ENCODE measurements around the gene UBAP2.

Gene UBAP2

DNA sequence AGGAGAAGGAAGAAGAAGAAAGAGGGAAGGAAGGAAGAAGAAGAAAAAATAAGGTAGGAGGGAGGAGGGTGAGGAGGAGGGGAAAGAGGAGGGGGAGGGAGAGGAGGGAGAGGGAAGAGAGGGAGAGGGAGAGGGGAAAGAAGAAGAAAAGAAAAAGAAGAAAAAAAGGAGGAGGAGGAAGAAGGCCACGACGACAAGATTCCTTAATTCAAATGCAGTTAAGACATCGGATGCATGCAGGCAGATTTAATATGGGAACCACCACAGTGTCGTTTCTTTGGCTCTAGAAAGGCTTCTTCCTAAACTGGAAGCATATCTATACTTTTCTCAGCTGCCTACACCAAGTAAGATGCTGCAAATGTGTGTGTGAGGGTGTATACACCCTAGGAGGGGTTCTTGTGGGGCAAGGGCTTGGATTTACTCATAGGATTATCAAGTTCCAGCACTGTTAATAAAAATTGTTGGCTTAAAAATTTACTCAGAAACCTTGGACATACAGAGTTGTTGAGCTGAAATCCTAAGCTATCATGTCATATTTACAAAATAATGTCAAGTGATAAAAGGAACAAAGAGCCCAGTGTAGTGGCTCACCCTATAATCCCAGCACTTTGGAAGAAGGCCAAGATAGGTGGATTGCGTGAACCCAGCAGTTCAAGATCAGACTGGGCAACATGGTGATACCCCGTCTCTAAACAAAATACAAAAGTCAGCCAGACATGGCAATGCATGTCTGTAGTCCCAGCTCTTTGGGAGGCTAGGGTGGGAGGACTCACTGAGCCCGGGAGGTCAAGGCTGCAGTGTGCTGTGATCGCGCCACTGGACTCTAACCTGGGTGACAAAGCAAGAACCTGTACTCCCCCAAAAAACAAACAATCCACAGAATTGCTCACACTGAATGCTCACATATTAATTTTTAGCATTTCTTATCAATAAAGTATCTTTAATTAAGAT lies 108.5 kb downstream of the UBAP2 start:
- no peak overlapping the region for H3K27ac ChIP-seq
- TF ChIP-seq, protein P1, sequence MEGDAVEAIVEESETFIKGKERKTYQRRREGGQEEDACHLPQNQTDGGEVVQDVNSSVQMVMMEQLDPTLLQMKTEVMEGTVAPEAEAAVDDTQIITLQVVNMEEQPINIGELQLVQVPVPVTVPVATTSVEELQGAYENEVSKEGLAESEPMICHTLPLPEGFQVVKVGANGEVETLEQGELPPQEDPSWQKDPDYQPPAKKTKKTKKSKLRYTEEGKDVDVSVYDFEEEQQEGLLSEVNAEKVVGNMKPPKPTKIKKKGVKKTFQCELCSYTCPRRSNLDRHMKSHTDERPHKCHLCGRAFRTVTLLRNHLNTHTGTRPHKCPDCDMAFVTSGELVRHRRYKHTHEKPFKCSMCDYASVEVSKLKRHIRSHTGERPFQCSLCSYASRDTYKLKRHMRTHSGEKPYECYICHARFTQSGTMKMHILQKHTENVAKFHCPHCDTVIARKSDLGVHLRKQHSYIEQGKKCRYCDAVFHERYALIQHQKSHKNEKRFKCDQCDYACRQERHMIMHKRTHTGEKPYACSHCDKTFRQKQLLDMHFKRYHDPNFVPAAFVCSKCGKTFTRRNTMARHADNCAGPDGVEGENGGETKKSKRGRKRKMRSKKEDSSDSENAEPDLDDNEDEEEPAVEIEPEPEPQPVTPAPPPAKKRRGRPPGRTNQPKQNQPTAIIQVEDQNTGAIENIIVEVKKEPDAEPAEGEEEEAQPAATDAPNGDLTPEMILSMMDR (conservative IDR thresholded peaks at IDR 0.05): no peak
- no peak for TF ChIP-seq ZFX (IDR thresholded peaks at IDR 0.05)

DNA sequence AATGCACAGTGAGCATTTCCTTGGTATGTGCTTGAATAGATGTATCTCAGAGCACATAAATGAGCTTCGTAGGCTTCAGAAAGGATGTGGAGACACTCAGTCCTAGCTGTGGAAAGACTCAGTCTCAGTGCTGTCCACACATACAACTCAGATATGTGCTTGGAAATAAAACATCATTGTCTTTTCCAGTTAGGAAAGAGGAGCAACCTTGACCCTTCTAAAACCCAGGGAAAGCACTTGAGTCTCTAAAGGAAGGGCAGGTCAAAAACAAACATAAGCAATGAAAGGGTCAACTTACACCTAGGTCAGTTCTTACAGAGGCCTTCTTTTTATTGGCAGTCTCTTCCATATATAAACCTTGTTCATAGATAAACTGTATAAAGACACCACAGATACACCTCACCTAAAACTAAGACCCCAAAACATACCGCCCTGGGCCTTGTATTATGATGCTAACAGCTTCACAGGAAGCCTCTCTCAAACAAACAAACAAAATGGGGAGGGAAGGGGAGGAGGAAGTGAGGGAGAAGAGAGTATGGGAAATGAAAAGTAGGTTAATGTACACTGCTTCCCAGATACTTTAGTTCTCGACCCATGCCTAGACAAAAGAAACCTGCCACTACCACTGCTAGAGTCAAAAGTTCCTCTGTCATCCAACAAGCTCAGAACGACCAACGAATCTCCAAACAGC lies 114.4 kb downstream of the UBAP2 start:
- TF ChIP-seq, protein P1 (conservative IDR thresholded peaks at IDR 0.05): no peak
- TF ChIP-seq ZFX (IDR thresholded peaks at IDR 0.05): no peak
- H3K27ac ChIP-seq: no peak overlapping the region

DNA sequence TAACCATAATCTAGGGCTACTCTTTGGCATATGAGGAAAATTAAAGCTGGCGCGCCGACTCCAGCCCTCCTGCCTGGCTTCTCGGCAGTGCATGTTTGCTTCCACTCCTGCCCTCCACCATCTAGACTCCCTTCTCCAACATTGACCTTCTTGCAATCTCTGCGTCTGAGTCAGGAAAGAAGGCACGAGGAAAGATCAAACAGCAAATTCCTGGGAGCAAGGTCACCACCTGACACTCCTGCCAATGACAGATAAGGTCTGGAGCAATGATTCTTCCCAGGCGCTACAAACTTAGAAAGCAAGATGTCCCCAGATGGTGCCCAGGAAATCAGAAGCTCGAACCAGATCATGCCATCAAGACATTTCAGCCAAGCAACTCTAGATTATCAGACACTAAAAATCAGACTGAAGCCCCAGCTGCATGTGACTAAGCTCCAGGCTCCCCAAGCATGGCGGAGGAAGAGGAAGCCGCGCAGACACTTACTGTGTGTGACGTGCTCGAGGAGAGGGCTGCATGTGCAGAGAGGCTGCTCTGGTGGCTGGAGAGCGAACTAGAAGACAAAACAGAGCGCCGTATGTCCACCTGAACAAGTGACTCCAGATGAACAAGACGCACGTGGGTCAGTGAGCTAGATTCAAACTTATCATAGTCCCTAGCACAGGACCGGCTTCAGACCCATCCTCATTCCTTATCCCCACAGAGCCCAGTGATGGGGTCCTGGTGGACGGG lies 116.4 kb downstream of the UBAP2 start:
- no peak for TF ChIP-seq ZFX (IDR thresholded peaks at IDR 0.05)
- TF ChIP-seq, protein P1 (conservative IDR thresholded peaks at IDR 0.05): no peak

GRCh38 chr9:33931326-33931725 lies 117.4 kb downstream of the UBAP2 start:
- TF ChIP-seq, protein P1 (conservative IDR thresholded peaks at IDR 0.05): no peak
- H3K27ac ChIP-seq: no peak overlapping the region

More for the DNA sequence above, 116.4 kb downstream of the UBAP2 start:
- H3K27ac ChIP-seq: no peak overlapping the region

DNA sequence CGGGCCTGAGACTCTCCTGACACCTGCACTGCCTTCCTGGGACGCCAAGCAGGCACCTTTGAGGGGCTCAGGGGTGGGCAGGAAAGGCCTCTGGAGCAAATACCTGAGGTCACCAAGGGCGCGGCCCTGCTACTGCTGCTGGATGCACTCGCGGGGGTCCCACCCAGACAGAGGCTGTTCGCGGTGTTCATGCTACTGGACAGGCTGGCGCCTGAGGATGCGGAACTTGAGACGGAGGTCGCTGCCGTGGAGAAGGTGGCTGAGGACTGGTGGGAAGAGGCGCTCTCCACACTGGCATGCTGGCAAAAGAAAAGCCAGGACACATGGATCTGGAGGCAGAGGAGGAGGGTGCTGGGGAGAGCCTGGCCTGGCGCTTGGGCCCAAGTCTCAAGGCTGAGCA lies 121.0 kb downstream of the UBAP2 start:
- TF ChIP-seq, protein P1 (conservative IDR thresholded peaks at IDR 0.05): no peak
- no peak for TF ChIP-seq ZFX (IDR thresholded peaks at IDR 0.05)
- H3K27ac ChIP-seq: no peak overlapping the region

GRCh38 chr9:33926746-33927485 lies 121.8 kb downstream of the UBAP2 start:
- no peak overlapping the region for H3K27ac ChIP-seq
- TF ChIP-seq, protein P1 (conservative IDR thresholded peaks at IDR 0.05): no peak
- no peak for TF ChIP-seq ZFX (IDR thresholded peaks at IDR 0.05)
